H1 (cell line): ENCODE results near the gene WNT9A. TPM values are rescaled to one million over a fixed set of nuclear protein-coding genes. Genes with fewer than 3 reads are reported as not detected.

Experiments
- CTCF ChIA-PET: fragments of 300-600 bp; sonication (Branson Sonifier 250); formaldehyde crosslinking; loops from one replicate; lab custom pipeline; 2021; ENCODE audit not compliant: partially characterized antibody; lab: Charles Lee
- POLR2A ChIA-PET: fragments of 300-600 bp; sonication (Branson Sonifier 250); formaldehyde crosslinking; loops from one replicate; lab custom pipeline; 2021; ENCODE audit warnings: inconsistent platforms; ENCODE audit not compliant: partially characterized antibody; lab: Charles Lee
- DNase-seq, 2 experiments: peaks; one replicate each; pipeline versions ENCODE4 v3.0.0 to v3.0.0-alpha.2; 2010 to 2022; ENCODE audit warnings: low spot score in 2 of 2, low read depth in 1 of 2, mixed read lengths in 1 of 2
- FAIRE-seq: peaks from 2 replicates; lab custom pipeline; 2011; peaks lifted over from hg19 to GRCh38; lab: Jason Lieb, UNC
- H2AFZ ChIP-seq: 2 replicates; pipeline ENCODE4 v1.8.1; 2012; ENCODE audit warnings: low read length, inconsistent platforms
- H2AK5ac ChIP-seq: 2 replicates; pipeline ENCODE4 v1.6.1; 2013; ENCODE audit warnings: low read depth, low read length
- H2BK120ac ChIP-seq: replicated peaks from 2 replicates; pipeline ENCODE3; 2013; ENCODE audit warnings: low read depth, low read length, inconsistent platforms
- H2BK12ac ChIP-seq: 2 replicates; pipeline ENCODE4 v1.6.1; 2013; ENCODE audit warnings: low read depth, low read length
- H2BK15ac ChIP-seq: 2 replicates; pipeline ENCODE4 v1.6.1; 2013; ENCODE audit warnings: low read length
- H2BK20ac ChIP-seq: 2 replicates; pipeline ENCODE4 v1.6.1; 2013; ENCODE audit warnings: low read length
- H2BK5ac ChIP-seq: 2 replicates; pipeline ENCODE4 v1.6.1; 2013; ENCODE audit warnings: low read depth, low read length
- H3K14ac ChIP-seq: 2 replicates; pipeline ENCODE4 v1.6.1; 2013; ENCODE audit warnings: inconsistent platforms; ENCODE audit not compliant: insufficient read length
- H3K18ac ChIP-seq: 2 replicates; pipeline ENCODE4 v1.6.1; 2013; ENCODE audit warnings: low read length; ENCODE audit errors: extremely low read depth
- H3K23ac ChIP-seq: 2 replicates; pipeline ENCODE4 v1.6.1; 2013; ENCODE audit warnings: inconsistent platforms; ENCODE audit not compliant: insufficient read length
- H3K23me2 ChIP-seq: 2 replicates; pipeline ENCODE4 v1.6.1; 2013; ENCODE audit warnings: low read depth, low read length
- H3K27ac ChIP-seq: 2 replicates; pipeline ENCODE4 v1.6.1; 2011; ENCODE audit warnings: low read depth, low read length, inconsistent platforms
- H3K27me3 ChIP-seq, 4 experiments: replicated peaks in 1 of 4; 1 replicate in 1 of 4; 2 replicates in 3 of 4; pipeline versions ENCODE4 v1.6.1 to v1.8.1; 2011 to 2013; ENCODE audit warnings: low read length in 3 of 4, mild to moderate bottlenecking in 3 of 4, inconsistent platforms in 2 of 4, mixed read lengths in 2 of 4, moderate library complexity in 1 of 4; ENCODE audit not compliant: control insufficient read depth in 3 of 4, insufficient read depth in 3 of 4; ENCODE audit errors: extremely low read depth in 1 of 4
- H3K36me3 ChIP-seq, 4 experiments: 2 replicates each; pipeline versions ENCODE4 v1.6.1 to v1.8.1; 2011 to 2013; ENCODE audit warnings: mild to moderate bottlenecking in 4 of 4, low read length in 3 of 4, moderate library complexity in 2 of 4, control low read depth in 1 of 4, inconsistent platforms in 1 of 4; ENCODE audit not compliant: insufficient read depth in 4 of 4, control insufficient read depth in 2 of 4
- H3K4ac ChIP-seq: replicated peaks from 2 replicates; pipeline ENCODE3; 2013; ENCODE audit warnings: low read length, low read depth, mixed read lengths, inconsistent platforms; ENCODE audit not compliant: insufficient read length
- H3K4me1 ChIP-seq, 4 experiments: replicated peaks in 1 of 4; 1 replicate in 1 of 4; 2 replicates in 3 of 4; pipeline versions ENCODE4 v1.6.1 to v1.8.1; 2011 to 2013; ENCODE audit warnings: low read length in 3 of 4, inconsistent platforms in 2 of 4, mixed read lengths in 1 of 4; ENCODE audit not compliant: insufficient read depth in 4 of 4, control insufficient read depth in 3 of 4
- H3K4me2 ChIP-seq, 2 experiments: 2 replicates each; pipeline versions ENCODE4 v1.6.1 to v1.8.1; 2011 to 2013; ENCODE audit warnings: low read depth in 2 of 2, low read length in 2 of 2, control low read depth in 1 of 2, inconsistent platforms in 1 of 2, mild to moderate bottlenecking in 1 of 2; ENCODE audit not compliant: insufficient read depth in 1 of 2
- H3K4me3 ChIP-seq, 4 experiments: fragments of 200-600, 300-600 bp in 1 of 4; sonication (generic), shearing (Covaris generic), sonication (Bioruptor Twin) in 1 of 4; 2 replicates each; pipeline versions ENCODE4 v1.5.1 to v1.8.1; 2011 to 2016; ENCODE audit warnings: low read length in 4 of 4, low read depth in 3 of 4, control low read depth in 2 of 4, inconsistent platforms in 2 of 4, mild to moderate bottlenecking in 2 of 4, mixed read lengths in 1 of 4, moderate library complexity in 1 of 4; ENCODE audit not compliant: insufficient read depth in 2 of 4; ENCODE audit errors: extremely low read depth in 1 of 4
- H3K56ac ChIP-seq: replicated peaks from 2 replicates; pipeline ENCODE3; 2013; ENCODE audit warnings: low read depth, mild to moderate bottlenecking, mixed read lengths, low read length, inconsistent platforms; ENCODE audit not compliant: insufficient read length
- H3K79me1 ChIP-seq: 2 replicates; pipeline ENCODE4 v1.6.1; 2013; ENCODE audit warnings: low read depth, low read length, control low read depth
- H3K79me2 ChIP-seq, 2 experiments: 2 replicates each; pipeline versions ENCODE4 v1.6.1 to v1.8.1; 2012 to 2013; ENCODE audit warnings: low read length in 2 of 2, mild to moderate bottlenecking in 2 of 2, inconsistent platforms in 1 of 2; ENCODE audit not compliant: insufficient read depth in 2 of 2, control insufficient read depth in 1 of 2
- H3K9ac ChIP-seq, 4 experiments: replicated peaks in 1 of 4; 1 replicate in 1 of 4; 2 replicates in 3 of 4; pipeline versions ENCODE4 v1.6.1 to v1.8.1; 2011 to 2013; ENCODE audit warnings: low read depth in 3 of 4, low read length in 3 of 4, control low read depth in 2 of 4, mild to moderate bottlenecking in 2 of 4, moderate library complexity in 2 of 4, inconsistent platforms in 1 of 4; ENCODE audit errors: extremely low read depth in 1 of 4
- H3K9me3 ChIP-seq, 2 experiments: 2 replicates each; pipeline versions ENCODE4 v1.6.1 to v1.8.1; 2012 to 2013; ENCODE audit warnings: mild to moderate bottlenecking in 2 of 2, moderate library complexity in 2 of 2, control low read depth in 1 of 2, inconsistent platforms in 1 of 2, low read depth in 1 of 2, low read length in 1 of 2, mixed read lengths in 1 of 2; ENCODE audit not compliant: insufficient read depth in 2 of 2
- H4K20me1 ChIP-seq, 2 experiments: replicated peaks in 1 of 2; 2 replicates each; pipeline versions ENCODE3 to v1.8.1; 2011 to 2013; ENCODE audit warnings: inconsistent platforms in 2 of 2, low read length in 2 of 2, mild to moderate bottlenecking in 1 of 2; ENCODE audit not compliant: insufficient read depth in 2 of 2, control insufficient read depth in 1 of 2
- H4K5ac ChIP-seq: 2 replicates; pipeline ENCODE4 v1.6.1; 2013; ENCODE audit warnings: low read length, low read depth, mixed read lengths, inconsistent platforms; ENCODE audit not compliant: insufficient read length
- H4K8ac ChIP-seq: 2 replicates; pipeline ENCODE4 v1.8.0; 2013; ENCODE audit warnings: mild to moderate bottlenecking, moderate library complexity, low read length, inconsistent platforms; ENCODE audit not compliant: insufficient read depth; ENCODE audit errors: extremely low read depth
- H4K91ac ChIP-seq: replicated peaks from 2 replicates; pipeline ENCODE3; 2013; ENCODE audit warnings: low read length, mixed read lengths, inconsistent platforms; ENCODE audit not compliant: insufficient read length
- ATF3 ChIP-seq: IDR thresholded peaks from 2 replicates; pipeline ENCODE4 v1.6.1; 2011; ENCODE audit warnings: low read depth, mild to moderate bottlenecking, low read length; ENCODE audit not compliant: insufficient read depth
- CBX5 ChIP-seq: fragments of 300-800, 300-1000 bp; sonication (generic); IDR thresholded peaks from 2 replicates; pipeline ENCODE4 v1.7.1; 2016; ENCODE audit warnings: antibody characterized with exemption, low read length, low read depth
- CEBPB ChIP-seq: IDR thresholded peaks from 2 replicates; pipeline ENCODE4 v1.6.1; 2012; ENCODE audit warnings: low read depth, low read length
- CTBP2 ChIP-seq: IDR thresholded peaks from 2 replicates; pipeline ENCODE4 v1.7.0; 2011; ENCODE audit warnings: borderline replicate concordance, mild to moderate bottlenecking, moderate library complexity, mixed read lengths, low read length; ENCODE audit not compliant: insufficient read depth, insufficient read length
- FOSL1 ChIP-seq: IDR thresholded peaks from 2 replicates; pipeline ENCODE4 v1.6.1; 2011; ENCODE audit warnings: mild to moderate bottlenecking, low read depth, low read length, moderate library complexity; ENCODE audit not compliant: insufficient read depth
- GABPA ChIP-seq: IDR thresholded peaks from 2 replicates; pipeline ENCODE4 v1.6.1; 2011; ENCODE audit warnings: mild to moderate bottlenecking, low read length, moderate library complexity, borderline replicate concordance; ENCODE audit not compliant: insufficient read depth
- GTF2F1 ChIP-seq: IDR thresholded peaks from 2 replicates; pipeline ENCODE4 v1.6.1; 2012; ENCODE audit warnings: low read depth, low read length, improper control_type of control experiment, borderline replicate concordance
- JUN ChIP-seq: IDR thresholded peaks from 2 replicates; pipeline ENCODE4 v1.6.1; 2011; ENCODE audit warnings: low read depth, mild to moderate bottlenecking, improper control_type of control experiment, low read length
- RBBP5 ChIP-seq: IDR thresholded peaks from 2 replicates; pipeline ENCODE4 v1.7.1; 2012; ENCODE audit warnings: low read depth, mild to moderate bottlenecking, inconsistent platforms, low read length, moderate library complexity, borderline replicate concordance
- SAP30 ChIP-seq: fragments of 300-600 bp; sonication (generic); IDR thresholded peaks from 2 replicates; pipeline ENCODE4 v1.7.1; 2012; ENCODE audit warnings: low read length, moderate library complexity, mild to moderate bottlenecking, inconsistent platforms; ENCODE audit not compliant: insufficient read depth, insufficient replicate concordance
- SP2 ChIP-seq: IDR thresholded peaks from 2 replicates; pipeline ENCODE4 v1.6.1; 2012; ENCODE audit warnings: mild to moderate bottlenecking, low read length, inconsistent platforms
- TCF12 ChIP-seq: IDR thresholded peaks from 2 replicates; pipeline ENCODE4 v1.6.1; 2011; ENCODE audit warnings: low read depth, mild to moderate bottlenecking, low read length
- YY1 ChIP-seq: IDR thresholded peaks from 2 replicates; pipeline ENCODE4 v1.6.1; 2011; ENCODE audit warnings: low read depth, mild to moderate bottlenecking, low read length
- WGBS, 2 experiments: shearing (Covaris generic) in 1 of 2; methylation state at CpG; one replicate each; pipeline versions ENCODE4 v1.1.6 to v1.1.7; 2013 to 2015; ENCODE audit warnings: low lambda C conversion rate in 2 of 2, mixed read lengths in 2 of 2, inconsistent platforms in 1 of 2, low coverage in 1 of 2, missing lambda C conversion rate in 1 of 2; ENCODE audit not compliant: insufficient replicate concordance in 2 of 2, insufficient coverage in 1 of 2, insufficient read length in 1 of 2; ENCODE audit errors: extremely low coverage in 1 of 2, missing lambda C conversion rate in 1 of 2; 5-methylcytosine and 5-hydroxymethylcytosine counted together
- polyA plus RNA-seq, 7 experiments: library from polyadenylated mRNA; depleted of rRNA in 3 of 7; stranded (reverse) in 5 of 7; unstranded in 2 of 7; fragments of >200 nt in 5 of 7; fragments of 200-250 nt in 2 of 7; gene quantifications; 1 replicate in 5 of 7; 2 replicates in 1 of 7; 4 replicates in 1 of 7; pipeline versions ENCODE4 v1.2.1 to v1.2.3, GENCODE V29; 2011 to 2013; ENCODE audit warnings: missing spikeins in 2 of 7, mixed read lengths in 2 of 7
- total RNA-seq: library from RNA; stranded (reverse); fragmentation: NEBNext Ultra II Directional; extraction: Animal tissue kit (Norgen Biotek cat#: 25700); gene quantifications from 2 replicates; pipeline ENCODE4 v1.2.1, GENCODE V29; 2021

Gene WNT9A
- total and polyA plus RNA-seq, 2 of the 8 experiments (the other 6 are each of a cell fraction or from before 2014, with no cell fraction given), result 1.1 to 1.5 TPM

GRCh38 chr1:227908359-227908758 is 39.4 kb downstream of the WNT9A start:
- H4K5ac ChIP-seq, result no peak overlapping the region
- no peak overlapping the region for H4K91ac ChIP-seq
- no peak overlapping the region for H3K9ac ChIP-seq
- POLR2A ChIA-PET, result no interaction called here
- DNase-seq (no peak), FAIRE-seq (no peak)
- no peak overlapping the region for H3K56ac ChIP-seq
- CTCF ChIA-PET, result interaction anchor here (1.0 to 2.3 kb wide), 7 partner anchors 12 to 149 kb away, joined by 3 to 7 read pairs (median 4); no protein-coding TSS in a partner anchor
- H4K20me1 ChIP-seq, result no peaks in the 10 kb centered on the region
- no peaks in the 10 kb centered on the region for H3K79me2 ChIP-seq
- peaks cover 3% of the 10 kb centered on the region; the same call in 1 of the 2 replicates for H3K23me2 ChIP-seq
- no peaks in the 10 kb centered on the region for H3K9me3 ChIP-seq
- H3K79me1 ChIP-seq, result no peaks in the 10 kb centered on the region; the same call in 1 of the 2 replicates
- no peaks in the 10 kb centered on the region; a peak in 1 of 8 replicates for H3K36me3 ChIP-seq
- no peak overlapping the region for H4K8ac ChIP-seq
- no peak overlapping the region for H3K27ac ChIP-seq
- H3K18ac ChIP-seq, result no peak overlapping the region
- peak overlapping the region; percentile 94; the same call in 1 of the 2 replicates for H2BK15ac ChIP-seq
- peak overlapping the region; percentile 92; the same call in 1 of the 2 replicates for H2BK12ac ChIP-seq
- 79% methylated on average over 7 of the region's 7 CpGs; no CpG with 5 or more reads in 1 of the 2 experiments for WGBS, 2 experiments
- no peak overlapping the region for H3K14ac ChIP-seq
- no peak overlapping the region for H3K4me3 ChIP-seq
- no peak overlapping the region for H2AFZ ChIP-seq
- H2BK5ac ChIP-seq, result no peak overlapping the region
- no peak overlapping the region; the same call in 1 of the 2 replicates for H2AK5ac ChIP-seq
- no peak overlapping the region for H3K23ac ChIP-seq
- H3K4ac ChIP-seq, result no peak overlapping the region
- no peak overlapping the region for H2BK20ac ChIP-seq
- no peaks in the 10 kb centered on the region; a peak in 2 of 7 replicates for H3K27me3 ChIP-seq
- no peak overlapping the region for H3K4me2 ChIP-seq
- H2BK120ac ChIP-seq, result no peak overlapping the region
- peaks cover 5 to 16% (median 7%) of the 10 kb centered on the region in 4 experiments for H3K4me1 ChIP-seq
- TF ChIP-seq TCF12 (no peak), SAP30 (no peak), CTBP2 (no peak), GTF2F1 (no peak), FOSL1 (no peak), JUN (no peak), CEBPB (no peak), CBX5 (no peak), ATF3 (no peak), GABPA (no peak), YY1 (no peak), RBBP5 (no peak), SP2 (no peak)
